ENCODE measurements around the gene SLC46A3.
"Not testable (repeated sequence)": the region's sequence is repeated elsewhere in the genome, so short reads cannot be mapped to it uniquely, and the experiment has no call there.

Gene SLC46A3

DNA sequence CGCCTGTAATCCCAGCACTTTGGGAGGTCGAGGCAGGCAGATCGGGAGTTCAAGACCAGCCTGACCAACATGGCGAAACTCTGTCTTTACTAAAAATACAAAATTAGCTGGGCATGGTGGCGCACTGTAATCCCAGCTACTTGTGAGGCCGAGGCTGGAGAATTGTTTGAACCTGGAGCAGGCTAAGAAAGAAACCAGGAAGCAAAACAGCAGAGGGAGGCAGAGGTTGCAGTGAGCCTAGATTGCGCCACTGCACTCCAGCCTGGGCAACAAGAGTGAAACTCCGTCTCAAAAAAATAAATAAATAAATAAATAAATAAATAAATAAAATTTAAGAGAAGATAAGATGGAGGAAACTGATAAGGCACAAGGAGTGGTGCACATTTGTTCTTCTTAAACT is 35.6 kb downstream of the SLC46A3 start:
- DNase-seq (ENCODE audit: low read depth in 2 of 2), result not testable (repeated sequence)

- DNase-seq (ENCODE audit: low read depth in 2 of 2), result no peak
These were observed 38.2 kb downstream of the SLC46A3 start for GRCh38 chr13:28680541-28680940.

GRCh38 chr13:28679628-28680027 is 39.1 kb downstream of the SLC46A3 start:
- no peak for DNase-seq (ENCODE audit: low read depth in 2 of 2)

- no peak for DNase-seq (ENCODE audit: low read depth in 2 of 2)
These were observed 40.0 kb downstream of the SLC46A3 start for GRCh38 chr13:28678809-28679208.

DNA sequence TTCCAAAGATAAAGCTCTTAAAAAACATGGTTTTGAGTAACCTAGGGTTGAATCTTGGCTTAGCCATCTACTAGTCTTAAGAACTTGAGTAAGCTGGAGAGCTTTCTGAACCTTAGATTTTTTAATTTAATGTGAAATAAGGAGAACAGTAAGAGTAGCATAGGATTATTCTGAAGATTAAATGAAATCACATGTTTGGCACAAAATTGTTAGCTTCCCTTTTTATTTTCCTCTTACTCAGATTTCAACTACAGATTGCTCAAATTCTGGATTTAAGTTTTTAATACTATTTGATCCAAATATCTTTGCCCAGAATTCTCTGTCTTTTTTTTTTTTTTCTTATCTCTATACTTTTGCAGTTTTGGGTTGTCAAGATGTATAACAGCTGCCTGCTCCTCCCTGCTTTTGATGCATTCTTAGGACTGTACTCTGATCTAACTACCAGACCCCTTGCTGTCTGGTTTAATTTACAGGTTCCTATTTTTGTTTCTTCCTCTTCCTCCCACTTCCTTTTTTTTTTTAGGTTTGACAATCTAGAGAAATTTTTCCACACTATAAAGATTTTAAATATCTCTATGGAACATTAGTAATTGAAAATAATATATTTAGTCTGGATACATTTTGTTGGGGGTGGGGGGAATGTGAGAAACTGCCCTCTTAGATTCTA is 47.5 kb downstream of the SLC46A3 start:
- no peak for DNase-seq (ENCODE audit: low read depth in 2 of 2)

DNA sequence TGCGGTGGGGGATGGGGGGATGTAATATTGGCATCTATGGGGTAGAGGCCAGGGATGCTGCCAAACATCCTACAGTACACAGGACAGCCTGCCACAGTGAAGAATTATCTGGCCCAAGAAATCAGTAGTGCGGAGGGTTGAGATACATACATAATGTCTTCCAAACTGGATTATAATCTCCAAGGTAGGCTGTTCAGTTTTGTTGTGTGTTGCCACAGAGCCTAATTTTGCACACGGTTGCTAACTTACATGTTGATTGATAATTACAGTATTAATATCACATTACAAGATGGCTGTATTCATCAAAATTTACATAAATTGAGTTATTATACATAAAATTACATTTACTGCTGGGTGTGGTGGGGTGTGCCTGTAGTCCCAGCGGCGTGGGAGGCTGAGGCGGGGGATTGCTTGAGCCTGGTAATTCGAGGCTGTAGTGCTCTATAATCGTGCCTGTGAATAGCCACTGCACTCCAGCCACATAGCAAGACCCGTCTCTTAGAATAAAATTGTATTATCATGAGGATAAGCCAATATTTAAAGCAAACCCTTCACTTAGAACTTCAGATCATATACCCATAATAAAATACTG is 51.8 kb downstream of the SLC46A3 start:
- no peak for DNase-seq (ENCODE audit: low read depth in 2 of 2)

DNA sequence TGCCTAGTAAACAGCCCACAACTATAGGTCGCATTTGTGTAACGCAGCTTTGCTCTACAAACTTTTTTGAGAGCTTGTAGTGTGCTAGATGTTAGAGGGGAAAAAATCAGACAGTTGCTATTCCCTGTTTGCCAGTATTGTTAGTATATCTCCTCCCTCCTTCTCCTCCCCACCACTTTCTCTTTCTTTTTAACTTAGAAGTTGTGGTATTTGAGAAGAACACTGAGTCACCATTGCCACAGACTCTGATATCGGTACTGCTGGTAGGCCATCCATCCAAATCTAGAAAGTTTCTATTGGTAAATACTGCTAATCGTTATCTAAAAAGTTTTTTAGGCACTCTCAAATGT is 59.2 kb downstream of the SLC46A3 start:
- DNase-seq (ENCODE audit: low read depth in 2 of 2), result no peak

DNA sequence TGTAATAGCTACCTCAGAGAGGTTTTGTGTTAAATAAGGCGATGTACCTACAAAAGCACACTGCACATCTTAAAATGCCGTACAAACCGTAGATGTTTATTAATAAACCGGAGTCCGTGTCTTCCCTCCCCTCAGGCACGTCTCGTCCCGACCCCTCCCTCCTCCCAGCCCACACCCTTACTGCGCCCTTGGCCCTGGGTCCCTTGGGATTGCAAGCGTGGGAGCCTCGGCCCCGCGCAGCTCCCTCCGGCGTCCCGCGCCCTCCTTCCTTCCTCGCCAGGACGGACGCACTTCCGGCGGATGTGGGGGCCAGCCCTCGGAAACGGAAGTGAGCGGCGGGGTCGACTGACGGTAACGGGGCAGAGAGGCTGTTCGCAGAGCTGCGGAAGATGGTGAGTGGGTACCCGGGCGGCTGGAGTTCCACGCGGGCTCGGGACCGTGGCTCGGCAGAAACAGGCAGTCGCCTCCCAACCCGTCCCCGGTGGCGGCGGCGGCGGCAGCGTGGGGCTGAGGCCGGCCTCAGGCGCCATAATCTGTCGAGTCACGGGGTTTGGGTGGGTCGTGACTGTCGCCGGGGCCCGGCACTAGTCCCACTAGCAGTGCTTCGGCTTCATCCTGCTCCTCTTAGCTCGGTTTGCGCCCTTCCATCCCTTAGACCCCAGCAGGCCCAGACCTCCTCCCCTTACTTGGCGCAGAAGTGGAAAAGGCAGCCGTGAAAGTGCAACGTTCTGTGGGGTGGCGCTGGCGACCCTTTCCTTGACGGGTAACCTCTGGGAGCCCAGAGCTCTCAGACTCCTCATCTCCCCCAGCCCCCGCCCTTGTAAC is 59.8 kb downstream of the SLC46A3 start, which contains the start of gene POMP:
Gene POMP, plus strand, starts transcription at position 335 of the 825 bp plus-strand sequence. Its CDS starts 55 bp downstream, at position 390.
- peak; percentile 82 to 87 for DNase-seq (ENCODE audit: low read depth in 2 of 2)

- DNase-seq (ENCODE audit: low read depth in 2 of 2), result no peak
These were observed 60.3 kb downstream of the SLC46A3 start for GRCh38 chr13:28658539-28658795.

DNA sequence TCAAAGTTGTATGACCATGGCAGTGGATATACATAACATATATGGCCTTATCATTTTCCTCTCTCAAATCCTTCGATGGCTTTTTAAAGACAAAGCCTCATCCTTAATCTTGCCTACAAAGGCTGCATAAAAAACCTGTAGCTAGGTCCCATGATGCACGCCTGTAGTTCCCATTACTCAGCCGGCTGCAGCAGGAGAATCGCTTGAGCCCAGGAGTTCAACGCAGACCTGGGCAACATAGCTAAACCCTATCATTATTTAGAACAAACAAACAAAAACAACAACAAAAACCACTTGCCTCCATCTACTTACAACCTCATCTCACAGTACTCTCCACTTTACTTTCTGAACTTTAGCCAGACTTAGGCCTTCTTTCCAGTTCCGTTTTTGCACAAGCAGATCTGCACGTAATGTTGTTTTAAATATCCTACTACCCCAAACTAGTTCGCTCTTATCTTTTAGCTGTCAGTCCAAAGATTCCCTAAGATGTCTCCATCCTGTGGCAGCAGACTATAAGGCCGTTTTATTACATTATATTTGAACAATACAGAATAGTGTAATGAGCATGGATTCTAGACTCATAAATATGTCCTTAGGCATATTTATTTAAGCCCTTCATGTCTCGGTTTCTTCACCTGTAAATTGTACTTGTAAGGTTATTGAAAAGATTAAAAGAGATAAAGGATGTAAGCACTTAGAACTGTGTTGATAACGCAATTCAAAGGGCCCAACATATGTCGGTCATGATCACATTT is 60.8 kb downstream of the SLC46A3 start:
- no peak for DNase-seq (ENCODE audit: low read depth in 2 of 2)

- DNase-seq (ENCODE audit: low read depth in 2 of 2), result no peak
These were observed 63.2 kb downstream of the SLC46A3 start for GRCh38 chr13:28655561-28655960.

DNA sequence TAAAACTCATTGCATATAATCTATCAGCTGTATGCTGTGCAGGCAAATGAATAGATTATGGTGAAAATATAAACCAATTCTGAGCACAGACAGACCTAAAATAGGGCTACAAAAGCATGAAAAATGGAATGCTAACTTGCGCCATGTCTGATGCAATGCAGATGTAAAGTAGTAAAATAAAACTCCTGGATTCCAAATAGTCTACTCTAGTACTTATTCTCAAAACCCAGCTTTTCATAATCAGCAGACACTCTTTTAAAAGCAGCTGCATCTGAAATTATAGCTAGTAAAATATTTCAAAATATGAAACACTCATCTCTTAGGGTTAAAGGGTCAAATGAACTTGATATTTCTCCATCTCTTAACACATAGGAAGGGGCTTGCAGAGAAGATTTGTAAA is 64.5 kb downstream of the SLC46A3 start:
- DNase-seq (ENCODE audit: low read depth in 2 of 2), result no peak

DNA sequence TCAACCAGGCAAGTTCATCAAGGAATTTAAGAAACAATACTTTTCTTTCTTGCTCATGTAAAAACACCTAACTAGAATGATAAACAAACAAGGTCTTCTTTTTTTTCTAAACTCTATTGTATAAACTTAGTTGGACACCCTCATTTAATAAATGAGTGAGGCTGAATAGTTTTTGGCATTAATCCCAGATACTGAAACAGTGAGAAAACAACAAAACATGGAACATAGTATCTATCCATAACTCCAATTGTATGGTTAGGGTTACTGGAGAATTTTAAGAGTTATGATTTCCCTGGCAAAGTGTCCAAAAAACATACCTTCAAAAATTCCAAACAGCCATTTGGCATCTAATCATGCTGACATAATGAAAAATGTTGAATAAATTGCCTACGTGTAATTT is 65.7 kb downstream of the SLC46A3 start:
- DNase-seq (ENCODE audit: low read depth in 2 of 2), result no peak

DNA sequence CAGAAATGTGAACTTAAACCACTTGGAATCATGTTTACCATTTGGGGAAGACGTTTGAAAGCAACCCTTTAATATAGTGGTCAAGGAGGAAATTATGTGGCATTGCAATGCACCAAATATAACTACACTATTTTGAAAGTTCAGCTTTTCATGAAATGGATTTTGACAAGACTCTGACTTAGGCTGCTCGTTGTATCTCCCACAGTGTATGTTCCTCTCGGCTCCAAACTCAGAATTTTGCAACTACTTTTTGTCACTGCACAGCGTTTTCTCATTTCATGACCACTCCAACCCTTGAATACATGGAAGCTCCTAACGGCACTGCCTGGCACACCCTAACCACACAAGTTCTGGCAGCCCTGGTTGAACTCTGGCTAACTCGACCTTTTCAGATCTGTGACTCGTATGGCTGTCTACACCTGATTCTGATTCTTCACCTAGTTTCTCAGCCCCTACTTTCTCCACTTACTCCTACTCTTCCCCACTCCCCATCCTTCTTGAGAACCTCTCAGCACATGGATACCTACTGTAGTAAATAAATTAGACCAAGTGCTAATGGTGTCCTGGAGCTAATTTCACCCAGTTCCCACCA is 66.9 kb downstream of the SLC46A3 start:
- DNase-seq (ENCODE audit: low read depth in 2 of 2), result no peak

GRCh38 chr13:28650284-28650683 is 68.5 kb downstream of the SLC46A3 start:
- no peak for DNase-seq (ENCODE audit: low read depth in 2 of 2)

Measured in stimulated activated CD8-positive, alpha-beta memory T cell treated with anti-CD3 and anti-CD28 coated beads, Interleukin-2, amount 100 ng/mL, for 1 hour (primary cell).